CD1c-positive myeloid dendritic cell (primary cell): Measurements from ENCODE around the gene TAMALIN.
"Not testable (repeated sequence)": the region's sequence is repeated elsewhere in the genome, so short reads cannot be mapped to it uniquely, and the experiment has no call there.

Experiments
- DNase-seq: peaks from one replicate; pipeline ENCODE4 v3.0.0-alpha.2; 2016; ENCODE audit errors: extremely low spot score

Gene TAMALIN

DNA sequence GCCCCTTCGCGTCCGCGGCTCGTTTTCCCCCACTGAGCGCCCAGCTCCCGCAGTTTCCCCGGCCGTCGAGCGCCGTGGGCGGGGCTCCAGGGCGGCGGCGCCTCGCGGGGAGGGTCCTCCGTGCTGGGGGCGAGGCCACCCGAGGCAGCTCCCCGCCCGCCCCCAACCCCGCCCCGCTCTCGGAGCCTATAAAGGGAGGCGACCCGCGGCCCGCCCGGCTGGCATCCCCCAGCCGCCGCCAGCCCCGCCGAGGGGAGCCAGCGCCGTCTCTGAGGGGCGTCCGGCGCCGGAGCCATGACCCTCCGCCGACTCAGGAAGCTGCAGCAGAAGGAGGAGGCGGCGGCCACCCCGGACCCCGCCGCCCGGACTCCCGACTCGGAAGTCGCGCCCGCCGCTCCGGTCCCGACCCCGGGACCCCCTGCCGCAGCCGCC is at the start of gene TAMALIN:
TAMALIN (plus strand) TSS at position 221 of the 432 bp plus-strand sequence; CDS start at position 295, 74 bp downstream.
- DNase-seq = peak; percentile 73

DNA sequence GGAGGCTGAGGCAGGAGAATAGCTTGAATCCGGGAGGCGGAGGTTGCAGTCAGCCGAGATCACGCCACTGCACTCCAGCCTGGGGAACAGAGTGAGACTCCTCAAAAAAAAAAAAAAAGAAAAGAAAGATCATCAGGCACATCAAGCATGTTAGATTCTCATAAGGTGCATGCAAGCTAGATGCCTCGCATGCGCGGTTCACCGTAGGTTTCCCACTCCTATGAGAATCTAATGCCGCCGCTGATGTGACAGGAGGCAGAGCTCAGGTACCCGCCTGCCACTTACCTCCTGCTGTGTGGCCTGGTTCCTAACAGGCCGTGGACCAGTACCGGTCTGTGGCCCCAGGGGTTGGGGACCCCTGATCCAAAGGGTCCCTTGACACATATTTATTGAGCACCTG is 48.2 kb upstream of the TAMALIN start:
- no peak for DNase-seq

DNA sequence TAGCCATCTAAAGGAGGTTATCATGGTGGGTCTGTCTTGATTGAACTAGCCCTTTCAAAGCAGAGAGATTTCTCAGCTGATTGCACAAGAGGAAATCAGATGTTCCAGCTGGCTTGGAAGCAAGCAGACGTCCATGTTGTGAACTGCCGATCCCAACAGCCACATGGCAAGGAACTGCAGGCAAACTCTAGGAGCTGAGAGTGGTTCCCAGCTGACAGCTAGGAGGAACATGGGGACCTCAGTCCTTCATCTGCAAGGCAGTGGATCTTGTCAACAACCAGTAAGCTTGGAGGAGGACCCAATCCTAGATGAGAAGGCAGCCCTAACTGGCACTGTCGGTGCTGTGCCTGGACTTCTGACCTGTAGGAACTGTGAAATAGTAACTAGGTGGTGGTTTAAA is 47.5 kb upstream of the TAMALIN start:
- DNase-seq = no peak

DNA sequence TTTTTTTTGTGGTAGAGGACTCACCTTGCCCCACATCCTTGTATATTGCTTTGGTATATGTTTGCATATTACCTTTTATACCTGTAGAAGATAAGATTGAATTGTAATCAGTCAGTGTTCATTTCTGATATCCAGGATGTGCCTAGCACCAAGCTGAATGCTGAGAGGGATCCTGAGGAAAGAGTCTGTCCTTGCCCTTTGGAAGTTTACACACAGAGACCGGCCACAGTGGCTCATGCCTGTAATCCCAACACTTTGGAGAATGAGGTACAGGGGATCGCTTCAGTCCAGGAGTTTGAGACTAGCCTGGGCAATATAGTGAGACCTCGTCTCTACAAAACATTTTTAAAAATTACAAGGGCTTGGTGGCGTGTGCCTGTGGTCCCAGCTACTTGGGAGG is 46.8 kb upstream of the TAMALIN start:
- DNase-seq = no peak

DNA sequence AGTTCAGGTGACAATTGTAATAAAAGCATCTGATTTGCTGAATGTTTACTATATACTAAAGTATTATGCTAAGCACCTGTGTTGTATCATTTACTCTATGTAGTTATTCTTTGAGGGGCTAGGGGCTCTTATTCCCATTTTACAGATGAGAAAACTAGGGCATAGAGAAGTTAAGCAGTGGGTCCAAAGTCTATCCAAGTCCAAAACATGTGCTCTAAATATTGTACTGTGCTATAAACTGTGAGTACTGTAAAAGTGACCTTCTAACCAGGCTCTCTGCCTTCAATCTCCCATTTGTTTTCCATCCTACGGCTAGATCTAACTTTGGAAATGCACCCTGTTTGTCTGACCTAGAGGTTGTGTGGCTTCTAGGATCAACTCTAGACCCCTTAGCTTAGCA is 46.3 kb upstream of the TAMALIN start:
- no peak for DNase-seq

DNA sequence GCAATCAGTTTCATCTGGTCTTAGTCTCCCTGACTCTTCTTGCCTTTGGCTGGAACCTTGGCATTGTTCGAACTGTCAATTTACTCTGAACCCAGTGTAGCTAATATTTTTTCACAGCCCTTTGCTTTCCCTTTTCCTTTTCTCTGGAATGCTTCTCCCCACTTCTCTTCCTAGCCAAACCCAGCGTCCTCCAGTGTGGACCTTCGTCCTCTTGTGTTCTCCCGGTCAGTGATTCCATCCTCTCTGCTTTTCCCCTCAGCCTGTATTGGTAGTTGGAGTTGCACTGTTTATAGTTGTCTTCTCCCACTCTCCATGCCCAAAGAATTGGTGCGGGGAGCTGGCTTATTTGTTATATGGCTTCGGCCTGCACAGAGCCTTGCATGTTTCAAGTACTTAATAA is 45.9 kb upstream of the TAMALIN start:
- DNase-seq = no peak

DNA sequence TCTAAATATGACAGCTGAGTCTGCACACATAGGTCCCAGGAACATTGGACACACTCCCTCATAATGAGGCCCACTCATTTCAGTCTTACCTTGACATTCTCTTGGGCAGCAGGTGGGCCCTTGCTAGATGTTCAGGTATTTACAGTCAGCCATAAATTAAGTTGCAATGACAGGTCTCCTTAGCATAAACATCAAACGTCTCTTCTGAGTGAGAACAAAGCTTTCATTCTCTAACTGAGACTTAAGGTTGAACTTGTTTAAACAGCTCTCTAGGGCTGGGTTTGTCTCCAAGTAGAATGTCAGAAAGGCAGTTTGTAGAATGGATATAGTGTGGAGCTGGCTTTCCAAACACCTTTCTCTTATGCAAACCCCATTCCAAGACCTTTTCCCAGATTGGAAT is 44.9 kb upstream of the TAMALIN start:
- DNase-seq = no peak

DNA sequence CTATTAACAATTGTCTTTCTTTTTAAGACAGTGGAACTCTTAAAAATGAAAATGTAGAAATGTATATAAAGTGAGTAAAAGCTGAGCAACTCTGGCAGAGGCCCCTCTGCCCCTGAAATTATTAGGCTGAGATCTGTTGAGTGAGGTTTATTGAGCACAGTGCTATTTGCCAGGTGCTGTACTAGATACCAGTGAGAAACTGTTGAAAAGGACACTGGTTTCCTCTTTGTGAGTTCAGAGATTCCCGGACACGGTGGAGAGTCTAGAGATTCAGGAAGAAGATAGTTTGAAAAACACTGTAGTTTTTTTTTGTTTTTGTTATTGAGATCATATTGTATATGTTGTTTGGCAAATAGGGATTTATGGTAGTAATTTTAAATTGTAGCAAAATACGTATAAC is 44.0 kb upstream of the TAMALIN start:
- DNase-seq = no peak

DNA sequence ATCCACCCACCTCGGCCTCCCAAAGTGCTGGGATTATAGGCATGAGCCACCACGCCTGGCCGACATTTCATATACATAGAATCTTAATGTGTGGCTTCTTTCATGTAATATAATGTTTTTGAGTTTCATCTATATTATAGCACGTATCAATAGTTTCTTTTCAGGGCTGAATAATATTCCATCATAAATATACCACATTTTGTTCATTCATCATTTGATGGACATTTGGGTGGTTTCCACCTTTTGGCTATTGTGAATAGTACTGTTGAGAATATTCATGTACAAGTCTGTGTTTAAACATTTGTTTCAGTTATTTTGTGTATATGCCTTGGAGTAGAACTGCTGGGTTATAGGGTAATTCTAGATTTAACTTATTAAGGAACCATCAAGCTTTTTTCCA is 43.3 kb upstream of the TAMALIN start:
- no peak for DNase-seq

DNA sequence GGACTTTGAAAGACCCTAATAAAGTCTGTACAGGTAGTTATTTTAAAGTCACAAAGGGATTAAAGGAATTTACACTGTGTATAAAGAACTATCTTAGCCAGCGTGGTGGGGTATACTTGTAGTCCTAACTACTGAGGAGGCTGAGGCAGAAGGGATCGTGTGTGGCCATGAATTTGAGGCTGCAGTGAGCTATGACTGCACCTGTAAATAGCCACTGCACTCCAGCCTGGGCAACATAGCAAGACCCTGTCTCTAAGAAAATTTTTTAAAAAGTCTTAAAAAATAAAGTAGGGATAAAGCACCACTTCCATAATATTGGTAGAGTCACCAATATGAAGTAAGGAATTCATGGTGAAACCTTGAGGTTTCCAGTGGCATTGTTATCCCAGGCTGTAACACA is 37.1 kb upstream of the TAMALIN start:
- DNase-seq = no peak

DNA sequence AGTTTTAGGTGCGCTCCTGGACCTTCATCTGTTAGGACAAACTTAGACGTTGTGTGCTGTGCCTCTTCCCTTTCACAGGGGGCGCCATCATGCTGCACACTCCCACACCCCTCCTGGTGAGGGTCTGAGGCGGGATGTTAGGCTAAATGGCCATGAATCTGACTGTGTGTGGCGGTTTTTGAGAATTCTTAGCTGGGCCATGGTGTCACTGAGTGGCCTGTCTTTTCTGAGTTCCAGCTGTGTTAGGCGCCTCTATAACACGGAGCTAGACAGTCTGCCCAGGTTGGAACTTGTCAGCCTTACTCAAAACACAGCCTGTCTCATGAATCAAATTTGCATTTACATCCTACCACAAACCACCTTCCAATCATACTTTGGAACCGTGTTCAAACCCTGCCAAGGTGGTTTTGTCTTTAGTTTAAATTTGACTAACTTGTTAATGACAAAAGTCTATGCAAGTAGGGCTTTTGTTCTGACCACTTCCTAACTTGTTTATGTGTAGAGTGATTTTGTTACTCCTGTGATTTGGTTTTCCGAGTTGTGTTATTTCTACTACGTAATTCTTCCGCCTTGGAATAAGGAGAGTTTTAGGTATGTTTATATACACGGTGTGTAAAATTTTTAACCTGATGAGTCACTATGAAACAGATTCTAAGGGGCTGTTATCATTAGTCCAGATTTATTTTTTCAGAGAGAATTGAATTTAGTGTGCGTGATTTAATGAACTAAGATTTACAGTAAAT is 35.7 kb upstream of the TAMALIN start:
- peak; percentile 37 for DNase-seq

DNA sequence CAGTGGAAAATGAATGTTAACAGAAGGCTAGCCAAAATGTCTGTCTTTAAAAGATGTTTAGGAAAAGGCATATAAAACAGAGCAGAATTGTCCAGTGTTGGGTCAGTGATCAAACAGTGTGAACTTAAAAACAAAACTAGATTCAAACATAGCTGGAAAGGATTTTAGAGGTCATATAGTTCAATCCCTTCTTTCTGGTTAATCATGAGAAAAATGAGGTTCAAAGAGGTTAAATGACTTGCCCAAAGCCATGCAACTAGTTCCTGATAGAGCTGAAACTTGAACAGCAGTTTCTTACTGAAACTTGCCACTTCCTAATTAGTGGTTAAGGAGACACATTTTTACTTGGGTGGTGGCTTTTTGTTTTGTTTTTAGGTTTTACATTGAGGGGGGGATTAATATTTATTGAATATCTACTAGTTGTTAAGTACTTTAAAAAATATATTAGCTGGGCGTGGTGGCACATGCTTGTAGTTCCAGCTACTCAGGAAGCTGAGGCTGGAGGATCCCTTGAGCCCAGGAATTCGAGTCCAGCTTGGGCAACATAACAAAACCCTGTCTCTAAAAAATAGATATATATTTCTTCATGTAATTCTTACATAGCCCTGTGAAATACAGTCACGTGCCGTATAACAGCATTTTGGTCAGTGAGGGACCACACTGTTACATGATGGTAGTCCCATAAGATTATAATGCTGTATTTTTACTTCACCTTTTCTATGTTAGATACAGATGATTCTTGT is 34.9 kb upstream of the TAMALIN start:
- DNase-seq = peak; percentile 78

DNA sequence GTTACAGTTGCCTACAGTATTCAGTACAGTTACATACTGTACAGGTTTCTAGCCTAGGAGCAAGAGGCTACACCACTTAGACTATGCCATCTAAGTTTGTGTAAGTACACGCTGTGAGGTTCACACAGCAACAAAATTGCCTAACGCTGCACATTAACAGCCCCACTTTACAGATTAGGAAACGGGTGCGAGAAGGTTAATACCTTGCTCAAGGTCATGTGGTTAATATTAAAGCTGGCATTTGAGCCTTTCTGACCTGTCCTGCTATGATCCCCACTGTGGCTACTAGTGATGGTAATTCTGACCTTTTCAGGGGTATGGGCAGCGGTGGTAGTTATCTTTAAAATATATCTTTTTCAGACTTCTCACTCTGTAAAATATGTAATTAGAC is 34.3 kb upstream of the TAMALIN start:
- DNase-seq = no peak

DNA sequence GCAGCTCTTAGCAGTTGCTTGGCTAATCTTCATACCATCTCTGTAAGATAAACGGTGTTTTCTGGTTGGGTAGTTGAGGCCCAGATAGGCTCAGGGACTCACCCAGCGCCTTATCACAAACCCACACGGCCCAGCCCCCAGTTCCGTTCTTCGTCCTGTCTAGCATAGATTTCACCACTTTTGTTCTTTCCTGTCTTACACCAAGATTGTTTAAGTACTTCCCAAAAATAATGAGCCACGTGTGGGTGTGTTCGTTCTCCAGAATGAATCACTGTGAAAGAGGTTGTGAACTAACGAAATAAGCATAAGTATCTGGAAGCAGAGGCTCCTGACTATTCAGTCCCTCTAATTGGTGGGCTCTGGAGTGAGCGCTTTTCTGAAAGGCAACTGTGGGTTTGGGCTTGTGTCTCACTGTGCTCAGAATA is 33.9 kb upstream of the TAMALIN start:
- peak; percentile 96 for DNase-seq

DNA sequence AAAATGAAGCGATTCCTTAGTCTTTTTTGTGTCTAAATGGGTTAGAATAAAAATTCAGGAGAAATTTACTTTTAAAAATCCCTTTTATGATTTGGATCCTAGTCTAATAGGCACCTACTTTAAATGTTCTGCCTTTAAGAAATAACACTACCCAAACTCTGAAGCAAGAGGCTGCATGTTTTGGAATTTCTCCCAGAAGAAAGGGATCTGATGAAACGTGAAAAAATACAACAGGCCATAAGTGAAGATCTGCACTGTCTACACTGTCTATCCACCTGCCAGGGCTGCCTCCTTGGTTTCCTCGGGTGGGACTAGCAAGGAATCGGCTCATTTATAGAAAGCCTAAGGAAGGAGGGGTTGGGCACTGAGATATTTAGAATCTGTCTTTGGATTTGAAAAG is 33.2 kb upstream of the TAMALIN start:
- DNase-seq = no peak

DNA sequence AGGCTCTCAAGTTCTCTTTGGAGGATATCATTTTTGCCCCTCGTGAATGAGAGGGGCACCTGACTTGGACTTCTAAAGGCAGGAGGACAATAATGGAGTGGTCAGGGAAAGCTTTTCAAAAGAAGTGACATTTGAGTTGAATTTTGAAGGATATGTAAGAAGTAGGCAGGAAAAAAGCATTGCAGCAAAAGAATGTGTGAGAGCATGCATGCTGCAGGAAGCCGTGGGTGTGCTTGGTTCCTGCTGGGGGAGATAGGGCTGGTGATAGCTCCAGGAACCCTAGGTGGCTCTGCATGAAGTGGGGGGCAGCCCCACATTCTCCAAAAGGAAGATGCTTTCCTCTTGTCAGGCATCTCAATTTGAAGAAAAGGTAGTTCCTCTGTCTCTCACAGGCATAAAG is 32.1 kb upstream of the TAMALIN start:
- peak; percentile 39 for DNase-seq

DNA sequence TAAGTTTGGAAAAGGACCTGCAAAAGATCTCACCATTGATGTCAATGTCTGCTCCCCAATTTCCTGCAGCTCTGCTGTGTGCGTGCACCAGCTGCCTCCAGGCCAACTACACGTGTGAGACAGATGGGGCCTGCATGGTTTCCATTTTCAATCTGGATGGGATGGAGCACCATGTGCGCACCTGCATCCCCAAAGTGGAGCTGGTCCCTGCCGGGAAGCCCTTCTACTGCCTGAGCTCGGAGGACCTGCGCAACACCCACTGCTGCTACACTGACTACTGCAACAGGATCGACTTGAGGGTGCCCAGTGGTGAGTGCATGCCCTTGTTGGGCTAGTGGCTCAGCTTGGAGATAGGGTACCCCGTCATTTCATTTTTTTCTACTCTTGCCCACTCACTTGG is 31.6 kb upstream of the TAMALIN start:
- no peak for DNase-seq

DNA sequence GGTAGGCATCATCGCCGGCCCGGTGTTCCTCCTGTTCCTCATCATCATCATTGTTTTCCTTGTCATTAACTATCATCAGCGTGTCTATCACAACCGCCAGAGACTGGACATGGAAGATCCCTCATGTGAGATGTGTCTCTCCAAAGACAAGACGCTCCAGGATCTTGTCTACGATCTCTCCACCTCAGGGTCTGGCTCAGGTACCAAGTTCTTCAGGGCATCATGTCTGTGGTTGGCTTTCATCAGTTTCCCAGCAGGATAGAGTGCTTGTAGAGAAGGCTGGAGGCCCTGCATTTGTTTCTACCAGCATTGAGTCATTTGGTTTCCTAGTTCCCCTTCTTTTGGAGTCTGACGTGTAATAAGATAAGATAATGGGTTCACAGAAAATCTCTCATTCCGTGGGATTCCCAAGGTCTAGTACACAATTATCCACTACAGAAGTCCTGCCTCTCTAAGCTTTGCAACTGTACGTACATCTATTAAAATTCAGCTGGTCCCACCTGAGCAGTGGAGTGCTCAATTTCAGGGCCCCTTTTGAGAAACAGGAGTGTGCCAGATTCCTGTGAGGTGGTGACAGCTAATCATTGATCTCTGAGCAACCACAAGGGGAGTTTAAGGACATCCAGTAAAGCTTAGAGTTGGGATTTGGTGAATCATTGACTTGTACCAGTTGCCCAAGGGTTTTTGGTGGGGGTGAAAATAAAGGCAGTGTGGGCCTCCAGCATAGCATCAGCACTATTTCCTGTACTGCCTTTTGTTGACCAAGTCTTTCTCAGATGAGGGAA is 30.2 kb upstream of the TAMALIN start:
- DNase-seq = peak; percentile 70

DNA sequence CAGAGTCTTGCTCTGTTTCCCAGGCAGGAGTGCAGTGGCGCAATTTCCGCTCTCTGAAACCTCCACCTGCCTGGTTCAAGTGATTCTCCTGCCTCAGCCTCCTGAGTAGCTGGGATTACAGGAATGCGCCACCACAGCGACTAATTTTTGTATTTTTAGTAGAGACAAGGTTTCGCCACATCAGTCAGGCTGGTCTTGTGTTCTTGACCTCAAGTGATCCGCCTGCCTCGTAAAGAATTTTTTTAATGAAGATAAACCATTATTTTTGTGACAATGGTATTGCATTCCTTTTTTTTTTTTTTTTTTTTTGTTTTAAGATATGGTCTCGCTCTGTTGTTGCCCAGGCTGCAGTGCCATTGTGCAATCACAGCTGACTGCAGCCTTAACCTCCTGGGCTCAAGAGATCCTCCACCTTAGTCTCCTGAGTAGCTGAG is 29.4 kb upstream of the TAMALIN start:
- no peak for DNase-seq

DNA sequence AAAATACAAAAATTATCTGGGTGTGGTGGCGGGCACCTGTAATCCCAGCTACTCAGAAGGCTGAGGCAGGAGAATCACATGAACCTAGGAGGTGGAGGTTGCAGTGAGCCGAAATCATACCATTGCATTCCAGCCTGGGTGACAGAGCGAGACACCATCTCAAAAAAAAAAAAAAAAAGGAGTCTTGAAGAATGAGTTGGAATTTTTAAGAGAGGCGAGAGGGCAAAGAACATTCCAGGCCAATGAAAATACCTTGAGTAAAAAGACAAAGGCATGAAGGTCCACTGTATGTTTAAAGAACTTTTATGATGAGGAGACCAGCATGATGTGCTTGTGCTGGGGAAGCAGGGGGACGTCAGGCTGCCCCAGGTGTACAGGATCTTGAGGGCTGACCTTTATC is 27.4 kb upstream of the TAMALIN start:
- DNase-seq = not testable (repeated sequence)

DNA sequence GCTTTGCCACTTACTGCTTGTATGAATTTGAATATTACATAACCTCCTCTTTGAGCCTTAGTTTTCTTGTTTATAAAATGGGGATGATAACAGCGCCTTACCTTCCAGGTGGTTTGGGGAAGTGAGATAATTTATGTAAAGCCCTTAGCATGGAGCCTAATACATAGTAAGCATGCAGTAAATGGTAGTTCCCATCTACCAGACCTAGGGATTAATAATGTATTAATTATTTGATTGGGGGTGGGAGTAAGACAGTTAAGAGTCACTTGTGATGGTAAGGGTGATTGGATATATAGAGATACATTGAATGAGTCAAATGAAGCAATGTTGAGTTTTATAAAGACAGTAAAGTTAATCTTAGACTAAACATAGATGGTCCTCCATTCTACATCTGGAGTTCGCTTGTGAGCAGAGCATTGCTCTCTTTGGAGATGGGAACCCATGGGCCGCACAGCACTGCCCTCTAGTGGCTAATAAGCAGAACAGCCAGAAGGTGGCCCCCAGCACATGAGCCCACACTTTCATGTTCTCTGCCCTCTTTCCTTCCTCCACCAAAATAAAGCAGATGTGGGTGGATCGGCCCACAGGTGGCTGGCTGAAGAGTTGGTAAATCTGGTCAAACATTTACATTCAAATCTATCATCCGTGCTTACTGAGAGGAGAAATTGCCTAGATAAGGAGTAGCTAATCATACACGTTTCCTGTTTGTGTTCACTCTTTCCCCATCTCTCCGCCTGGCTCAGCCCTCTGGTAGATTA is 26.5 kb upstream of the TAMALIN start:
- peak; percentile 81 for DNase-seq

DNA sequence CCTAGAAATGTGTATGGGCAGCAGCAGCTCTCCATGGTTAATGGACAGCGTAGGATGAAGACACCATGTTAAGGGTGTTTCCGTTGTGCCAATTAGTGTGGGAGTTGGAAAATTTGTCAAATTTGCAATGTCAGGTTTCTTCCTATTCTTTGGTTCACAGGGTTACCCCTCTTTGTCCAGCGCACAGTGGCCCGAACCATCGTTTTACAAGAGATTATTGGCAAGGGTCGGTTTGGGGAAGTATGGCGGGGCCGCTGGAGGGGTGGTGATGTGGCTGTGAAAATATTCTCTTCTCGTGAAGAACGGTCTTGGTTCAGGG is 26.0 kb upstream of the TAMALIN start:
- DNase-seq = no peak
